Testis (tissue), 3 donors: ENCODE results near the gene SYK. TPM values are rescaled to one million over a fixed set of nuclear protein-coding genes. Genes with fewer than 3 reads are reported as not detected.

Experiments
- DNase-seq: peaks from one replicate; pipeline ENCODE4 v3.0.0-alpha.2; 2019
- H3K27ac ChIP-seq, 2 donors: fragments of 200-600 bp; sonication (generic); one replicate each; pipeline ENCODE4 v1.5.1; 2019
- H3K27me3 ChIP-seq: fragments of 200-600 bp; sonication (generic); one replicate; pipeline ENCODE4 v1.5.1; 2019
- H3K36me3 ChIP-seq: fragments of 200-600 bp; sonication (generic); one replicate; pipeline ENCODE4 v1.5.1; 2017; ENCODE audit warnings: low read depth; ENCODE audit errors: missing control alignments
- H3K4me1 ChIP-seq: fragments of 200-600 bp; sonication (generic); one replicate; pipeline ENCODE4 v1.5.1; 2019
- H3K4me3 ChIP-seq, 2 donors: fragments of 200-600 bp; sonication (generic); one replicate each; pipeline ENCODE4 v1.5.1; 2017 to 2019
- H3K9me3 ChIP-seq: fragments of 200-600 bp; sonication (generic); one replicate; pipeline ENCODE4 v1.5.1; 2017
- CTCF ChIP-seq, 3 experiments: fragments of 450-650 bp in 2 of 3; fragments of 200-600 bp in 1 of 3; sonication (generic) in 1 of 3; IDR thresholded peaks; one replicate each; pipeline ENCODE4 v1.5.1; 2016 to 2019; ENCODE audit warnings: antibody characterized with exemption in 3 of 3, mild to moderate bottlenecking in 2 of 3, moderate library complexity in 1 of 3
- POLR2A ChIP-seq: fragments of 450-650 bp; IDR thresholded peaks from one replicate; pipeline ENCODE4 v1.6.1; 2017; ENCODE audit warnings: antibody characterized with exemption, mild to moderate bottlenecking, moderate library complexity
- WGBS, 2 donors: methylation state at CpG; one replicate each; pipeline ENCODE4 v1.1.5; 2018; 5-methylcytosine and 5-hydroxymethylcytosine counted together
- intact Hi-C: fragments of 100-400 bp; cut with DNase I; formaldehyde crosslinking; loops from one replicate; pipeline ENCODE4 v1.15.1; 2023; ENCODE audit warnings: low total_unique reads
- polyA plus RNA-seq: library from polyadenylated mRNA; stranded (reverse); fragments of 350-450 nt; fragmentation: Illumina TruSeq; extraction: RNeasy Lipid Tissue Mini Kit (QIAGEN cat#74804); gene quantifications from one replicate; pipeline ENCODE4 v1.2.3, GENCODE V29; 2014; ENCODE audit warnings: low read depth, low replicate concordance; ENCODE audit not compliant: insufficient read depth
- total RNA-seq, 2 donors: library from RNA; depleted of rRNA; stranded (reverse); fragments of >200 nt; gene quantifications; one replicate each; pipeline ENCODE4 v1.2.3, GENCODE V29; 2016

Gene SYK
- total and polyA plus RNA-seq, 3 donors from 2014 or later: 22.0 to 51.1 (median 30.8) TPM

- TF ChIP-seq CTCF (IDR thresholded peaks at IDR 0.05): no peak
- Histone ChIP-seq H3K4me3 (no peak overlapping the region), H3K4me1 (peaks cover 4% of the 10 kb centered on the region), H3K27me3 (no peaks in the 10 kb centered on the region), H3K36me3 (no peaks in the 10 kb centered on the region), H3K27ac (no peak overlapping the region), H3K9me3 (no peaks in the 10 kb centered on the region)
- no peak for DNase-seq
- 55% methylated on average over 8 of the region's 8 CpGs for WGBS, 2 donors
- intact Hi-C loops: no loop called here
These were observed 33.4 kb downstream of the SYK start for GRCh38 chr9:90834828-90835595.

- H3K27me3 ChIP-seq: no peaks in the 10 kb centered on the region
- intact Hi-C loops: no loop called here
- no peaks in the 10 kb centered on the region for H3K9me3 ChIP-seq
- TF ChIP-seq POLR2A (no peak), CTCF (IDR thresholded peaks at IDR 0.05) (no peak)
- H3K4me3 ChIP-seq: no peak overlapping the region
- no peaks in the 10 kb centered on the region for H3K36me3 ChIP-seq
- 72 to 79% methylated on average over 3 of the region's 3 CpGs for WGBS, 2 donors
- no peak overlapping the region for H3K27ac ChIP-seq
- DNase-seq: no peak
- H3K4me1 ChIP-seq: peaks cover 4% of the 10 kb centered on the region
These were observed 34.9 kb downstream of the SYK start for GRCh38 chr9:90836411-90837080.

GRCh38 chr9:90838098-90838497 lies 36.5 kb downstream of the SYK start:
- peak in 1 of 3 experiments; percentile 24 for TF ChIP-seq CTCF (IDR thresholded peaks at IDR 0.05)
- TF ChIP-seq POLR2A: no peak
- DNase-seq: peak; percentile 40
- H3K36me3 ChIP-seq: no peaks in the 10 kb centered on the region
- intact Hi-C loops: no loop called here
- no peak overlapping the region for H3K4me3 ChIP-seq
- H3K9me3 ChIP-seq: no peaks in the 10 kb centered on the region
- no peaks in the 10 kb centered on the region for H3K27me3 ChIP-seq
- H3K4me1 ChIP-seq: peaks cover 4% of the 10 kb centered on the region
- 54 to 73% methylated on average over 2 of the region's 2 CpGs for WGBS, 2 donors
- no peak overlapping the region for H3K27ac ChIP-seq

- no peak overlapping the region for H3K27ac ChIP-seq
- TF ChIP-seq POLR2A (no peak), CTCF (IDR thresholded peaks at IDR 0.05) (no peak)
- 63 to 66% methylated on average over 6 of the region's 6 CpGs for WGBS, 2 donors
- intact Hi-C loops: no loop called here
- no peak for DNase-seq
- H3K4me1 ChIP-seq: peaks cover 4% of the 10 kb centered on the region
- no peaks in the 10 kb centered on the region for H3K36me3 ChIP-seq
- H3K9me3 ChIP-seq: no peaks in the 10 kb centered on the region
- H3K27me3 ChIP-seq: no peaks in the 10 kb centered on the region
- H3K4me3 ChIP-seq: no peak overlapping the region
These were observed 37.0 kb downstream of the SYK start for GRCh38 chr9:90838581-90839154.
